Anterior cingulate cortex (tissue), 58 donors: ENCODE results near the gene LGALS1.

Experiments
- DNase-seq, 58 donors: peaks; one replicate each; lab custom pipeline; 2025; lab: John Stamatoyannopoulos, UW

The LGALS1 gene

DNA sequence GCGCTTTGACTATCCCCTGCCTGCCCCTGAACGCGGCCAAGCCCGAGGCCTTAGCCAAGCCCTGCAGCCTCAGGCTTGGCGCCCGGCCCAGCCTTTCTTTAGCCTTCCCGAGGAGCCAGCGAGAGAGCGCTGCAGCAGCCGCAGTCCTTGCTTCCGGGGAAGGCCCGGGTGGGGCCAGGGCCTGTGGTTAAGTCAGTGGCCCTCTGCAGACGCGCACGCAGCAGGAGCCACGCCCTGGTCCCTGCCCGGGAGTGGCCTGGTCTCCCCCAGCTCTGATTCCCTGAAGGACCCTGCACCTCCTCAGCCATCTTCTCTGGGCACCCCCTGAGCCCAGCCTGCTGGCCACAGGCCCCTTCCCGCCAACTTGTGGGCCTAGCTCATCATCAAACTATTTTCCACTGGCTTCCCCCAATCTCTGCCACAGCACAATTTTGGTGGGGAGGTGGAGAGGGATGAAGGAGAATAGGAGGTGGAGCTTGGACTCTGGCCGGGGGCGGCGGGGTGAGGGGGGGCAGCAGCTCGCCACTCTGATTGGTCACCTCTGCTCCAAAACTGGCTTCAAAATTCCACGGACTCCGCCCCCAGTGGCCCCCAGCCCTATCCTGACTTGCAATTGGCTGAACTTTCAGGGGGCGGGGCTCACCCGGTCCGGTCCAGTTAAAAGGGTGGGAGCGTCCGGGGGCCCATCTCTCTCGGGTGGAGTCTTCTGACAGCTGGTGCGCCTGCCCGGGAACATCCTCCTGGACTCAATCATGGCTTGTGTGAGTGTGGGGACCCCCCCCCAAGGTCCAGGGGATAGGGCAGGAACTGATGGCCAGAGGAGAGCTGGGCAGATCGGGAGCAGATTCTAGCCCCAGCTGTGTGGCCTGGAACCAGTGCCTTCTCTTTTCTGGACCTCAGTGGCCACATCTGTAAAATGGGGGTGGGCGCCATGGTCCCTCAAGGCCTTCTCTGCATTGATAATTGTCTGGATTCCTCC lies at the start of gene LGALS1:
Gene LGALS1, plus strand, starts transcription at position 686 of the 979 bp plus-strand sequence. Its CDS starts 67 bp downstream, at position 753.
- DNase-seq: peak in 56 of 58 donors; percentile 28 to 91 (median 80)

DNA sequence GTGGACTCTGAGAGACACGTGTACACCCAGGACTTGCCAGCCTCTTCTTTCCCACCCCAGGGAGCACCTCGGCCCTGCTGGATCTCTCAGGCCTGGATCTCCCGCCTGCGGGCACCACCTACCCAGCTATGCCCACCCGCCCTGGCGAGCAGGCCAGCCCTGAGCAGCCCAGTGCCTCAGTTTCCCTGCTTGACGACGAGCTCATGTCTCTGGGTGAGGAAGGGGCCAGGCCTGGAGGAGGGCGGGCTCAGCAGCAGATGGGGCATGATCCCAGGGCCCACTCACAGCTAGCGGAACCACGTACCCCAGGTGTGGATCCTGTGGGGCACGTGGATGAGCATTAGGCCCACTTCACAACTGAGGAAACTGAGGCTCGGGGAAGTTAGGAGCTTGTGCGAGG lies 49.7 kb upstream of the LGALS1 start:
- DNase-seq: no peak

DNA sequence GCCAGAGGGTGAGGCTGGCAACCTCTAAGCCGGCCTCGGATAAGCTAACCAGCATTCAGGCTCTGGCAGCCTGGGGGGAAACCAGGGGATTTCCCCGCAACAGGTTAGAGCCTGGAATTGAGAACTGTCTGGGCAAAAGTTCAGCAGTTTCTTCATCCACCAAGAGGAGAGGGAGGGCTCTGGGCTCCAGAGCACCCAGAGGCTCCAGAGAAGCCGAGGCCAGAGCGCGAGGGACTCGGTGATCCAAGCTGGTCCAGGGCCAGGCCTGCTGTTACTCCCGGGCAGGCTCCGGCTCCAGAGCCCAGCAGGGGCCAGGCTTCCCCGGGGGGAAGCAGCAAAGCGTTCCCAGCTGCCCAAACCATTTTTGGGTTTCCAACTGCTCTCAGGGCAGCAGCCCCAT lies 49.3 kb upstream of the LGALS1 start:
- DNase-seq: peak in 1 of 58 donors; percentile 16

DNA sequence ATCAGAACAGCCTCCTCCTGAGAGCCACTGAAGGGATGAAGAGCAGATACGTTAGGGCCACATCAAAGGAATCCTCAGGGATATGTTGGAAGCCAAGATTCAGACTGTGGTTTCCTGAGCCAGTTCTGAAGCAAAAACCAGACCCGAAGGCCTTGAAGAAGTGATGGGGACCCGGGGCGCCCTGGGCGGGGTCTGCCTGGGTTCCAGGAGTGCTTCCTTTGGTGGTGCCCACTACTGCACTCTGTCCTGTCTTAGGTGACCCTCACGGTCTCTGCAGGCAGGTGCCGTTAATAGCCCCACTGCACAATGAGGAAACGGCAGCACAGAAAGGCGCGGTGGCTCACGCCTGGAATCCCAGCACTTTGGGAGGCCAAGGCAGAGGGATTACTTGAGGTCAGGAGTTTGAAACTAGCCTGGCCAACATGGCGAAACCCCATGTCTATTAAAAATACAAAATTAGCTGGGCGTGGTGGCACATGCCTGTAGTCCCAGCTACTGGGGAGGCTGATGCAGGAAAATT lies 48.8 kb upstream of the LGALS1 start:
- no peak for DNase-seq

DNA sequence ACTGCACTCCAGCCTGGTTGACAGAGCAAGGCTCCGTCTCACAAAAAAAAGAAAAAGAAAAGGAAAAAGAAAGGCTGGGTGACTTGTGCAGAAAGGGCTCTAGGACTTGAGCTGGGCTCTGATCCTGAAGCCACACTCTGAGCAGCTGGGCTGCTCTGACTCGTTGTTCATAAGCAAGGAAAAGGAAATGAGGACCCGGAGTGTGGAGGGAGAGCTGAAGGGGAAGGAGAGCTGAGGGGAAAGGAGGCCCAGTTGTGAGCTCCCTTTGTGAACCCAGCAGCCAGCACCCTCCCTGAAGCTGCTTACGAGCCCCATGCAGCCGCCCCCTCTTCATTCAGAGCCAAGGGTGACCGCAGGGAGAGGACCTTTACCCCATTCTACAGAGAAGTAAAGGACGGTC lies 48.3 kb upstream of the LGALS1 start:
- DNase-seq: no peak

DNA sequence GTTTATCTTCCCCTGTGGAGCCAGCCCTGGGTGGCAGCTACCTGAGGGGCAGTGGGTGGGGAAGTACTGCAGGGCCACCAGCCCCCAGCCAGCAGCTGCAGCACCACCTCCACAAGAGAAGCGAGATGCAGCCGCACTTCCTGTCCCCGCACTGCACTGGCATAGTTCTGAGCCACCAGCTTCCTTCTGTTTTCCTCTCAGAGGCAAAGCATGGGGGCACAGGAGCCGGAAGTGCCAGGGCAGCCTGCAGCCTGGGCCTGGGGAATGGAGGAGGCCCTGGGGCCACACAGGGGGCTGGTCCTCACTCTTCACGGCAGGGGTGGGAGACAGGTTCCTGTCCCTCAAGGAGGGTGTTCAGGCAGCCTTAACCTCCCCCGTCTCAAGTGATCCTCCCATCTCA lies 47.9 kb upstream of the LGALS1 start:
- DNase-seq: peak in 11 of 58 donors; percentile 10 to 38 (median 23)

DNA sequence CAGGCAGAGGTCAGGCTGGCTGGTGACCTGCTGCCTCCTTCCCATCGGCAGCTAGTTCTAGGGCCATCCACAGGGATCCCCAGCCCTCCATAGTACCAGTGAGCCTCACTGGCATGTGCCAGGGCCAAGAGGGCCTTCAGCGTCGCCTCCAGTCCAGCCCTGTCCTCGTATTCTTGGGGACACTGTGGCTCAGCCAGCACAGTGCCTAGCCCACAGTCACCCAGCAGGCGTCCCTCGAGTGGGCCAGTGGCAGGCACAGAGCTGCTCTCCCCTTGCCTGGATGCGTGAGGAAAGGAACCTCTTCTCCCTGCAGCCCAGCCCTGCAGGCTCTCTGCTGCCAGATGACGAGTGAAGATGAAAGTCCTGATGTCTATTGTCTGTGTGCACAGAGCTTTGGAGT lies 46.6 kb upstream of the LGALS1 start:
- DNase-seq: no peak

DNA sequence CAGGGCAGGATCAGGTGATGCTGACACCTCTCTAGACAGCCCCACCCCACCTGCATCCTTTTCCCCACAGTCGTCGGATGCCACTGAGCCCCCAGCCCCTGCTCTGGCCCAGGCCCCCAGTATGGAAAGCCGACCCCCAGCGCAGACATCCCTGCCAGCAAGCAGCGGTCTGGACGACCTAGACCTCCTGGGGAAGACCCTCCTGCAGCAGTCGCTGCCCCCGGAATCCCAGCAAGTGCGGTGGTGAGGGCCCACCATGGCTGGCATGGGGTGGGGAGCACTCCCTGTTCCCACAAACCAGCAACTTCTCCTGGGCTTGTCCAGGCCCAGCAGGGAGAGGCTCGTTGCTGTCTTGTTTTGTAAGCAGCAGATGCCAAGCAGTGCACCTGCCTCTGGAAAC lies 45.5 kb upstream of the LGALS1 start:
- DNase-seq: no peak

DNA sequence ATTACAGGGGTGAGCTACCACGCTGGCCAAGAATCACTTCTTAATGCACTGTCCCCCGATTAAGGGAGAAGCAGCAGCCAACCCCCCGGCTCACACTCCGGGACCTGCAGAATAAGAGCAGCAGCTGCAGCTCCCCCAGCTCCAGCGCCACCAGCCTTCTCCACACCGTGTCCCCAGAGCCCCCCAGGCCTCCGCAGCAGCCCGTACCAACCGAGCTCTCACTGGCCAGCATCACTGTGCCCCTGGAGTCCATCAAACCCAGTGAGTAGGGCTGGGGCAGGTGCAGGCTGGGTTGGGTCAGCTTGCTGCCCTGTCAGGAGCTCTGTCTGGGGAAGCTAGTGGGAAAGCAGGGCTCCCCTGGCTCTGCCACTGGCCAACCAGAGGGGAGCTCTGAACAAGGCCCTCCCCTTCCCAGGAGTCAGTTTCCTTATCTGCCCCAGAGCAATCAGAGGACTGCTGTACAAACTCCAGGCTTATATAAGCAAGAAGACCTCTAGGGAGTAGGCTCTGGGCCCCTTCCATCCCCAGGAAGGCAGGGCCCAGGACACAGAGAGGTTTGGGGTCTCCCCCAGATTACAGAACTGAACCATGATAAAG lies 44.5 kb upstream of the LGALS1 start:
- DNase-seq: no peak

DNA sequence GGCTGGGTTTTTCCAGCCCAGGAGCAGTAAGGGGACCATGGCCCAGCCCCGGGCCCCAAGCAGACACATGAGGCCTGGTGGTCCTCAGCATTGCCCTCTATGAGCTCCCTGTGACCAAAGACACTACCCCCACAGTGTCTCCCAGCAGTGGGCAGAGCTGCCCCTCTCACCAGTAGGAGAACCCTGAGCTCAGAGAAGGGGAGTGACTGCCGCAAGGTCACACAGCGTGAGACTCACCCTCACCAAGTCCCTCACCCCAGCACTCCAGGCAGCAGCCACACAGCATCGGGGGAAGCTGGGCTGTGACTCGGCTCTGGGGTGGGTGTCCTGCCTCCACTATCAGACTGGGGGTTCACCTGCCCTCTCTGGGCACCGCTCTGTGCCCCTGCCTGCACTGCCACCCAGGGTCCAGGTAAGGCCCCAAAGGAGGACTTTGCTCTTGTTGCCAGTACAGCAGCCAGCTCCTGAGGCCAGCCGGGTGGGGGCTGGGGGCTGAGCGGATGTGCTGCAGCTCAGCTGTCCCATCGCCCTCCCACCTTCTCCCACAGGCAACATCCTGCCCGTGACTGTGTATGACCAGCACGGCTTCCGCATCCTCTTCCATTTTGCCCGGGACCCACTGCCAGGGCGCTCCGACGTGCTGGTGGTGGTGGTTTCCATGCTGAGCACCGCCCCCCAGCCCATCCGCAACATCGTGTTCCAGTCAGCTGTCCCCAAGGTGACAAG lies 43.8 kb upstream of the LGALS1 start:
- no peak for DNase-seq

DNA sequence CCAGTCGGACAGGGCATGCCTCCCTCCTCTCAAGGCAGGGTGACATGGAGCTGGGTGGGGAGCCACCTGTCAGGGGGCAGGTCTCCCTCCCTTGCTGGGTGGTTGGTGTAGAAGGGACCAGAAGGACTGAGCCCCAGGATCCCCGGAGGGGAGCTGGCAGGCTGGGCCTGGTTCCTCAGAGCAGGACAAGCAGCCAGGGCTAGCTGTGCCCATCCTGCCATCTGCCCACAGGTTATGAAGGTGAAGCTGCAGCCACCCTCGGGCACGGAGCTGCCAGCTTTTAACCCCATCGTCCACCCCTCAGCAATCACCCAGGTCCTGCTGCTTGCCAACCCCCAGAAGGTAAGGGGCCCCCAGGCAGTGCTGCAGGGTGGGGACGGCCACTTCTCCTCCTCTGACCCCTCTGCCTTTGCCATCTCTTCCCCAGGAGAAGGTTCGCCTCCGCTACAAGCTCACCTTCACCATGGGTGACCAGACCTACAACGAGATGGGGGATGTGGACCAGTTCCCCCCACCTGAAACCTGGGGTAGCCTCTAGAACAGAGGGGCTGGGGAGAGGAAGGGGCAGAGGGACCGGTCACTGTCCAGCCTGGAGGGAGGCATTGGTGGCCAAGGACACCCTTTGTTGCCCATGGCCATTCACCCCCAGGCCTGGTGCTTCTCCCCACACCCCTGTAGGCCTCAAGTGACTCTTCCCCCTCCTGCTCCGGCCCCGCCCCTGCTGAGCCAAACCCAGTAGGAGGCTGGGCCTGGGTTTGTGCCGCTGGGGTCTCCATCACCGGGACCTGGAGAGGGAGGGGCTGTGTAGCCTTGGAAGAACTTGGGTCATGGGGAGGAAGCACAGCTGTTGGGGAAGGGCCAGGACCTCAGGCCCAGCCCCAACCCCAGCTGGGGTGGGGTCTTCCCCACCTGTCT lies 43.0 kb upstream of the LGALS1 start:
- no peak for DNase-seq

DNA sequence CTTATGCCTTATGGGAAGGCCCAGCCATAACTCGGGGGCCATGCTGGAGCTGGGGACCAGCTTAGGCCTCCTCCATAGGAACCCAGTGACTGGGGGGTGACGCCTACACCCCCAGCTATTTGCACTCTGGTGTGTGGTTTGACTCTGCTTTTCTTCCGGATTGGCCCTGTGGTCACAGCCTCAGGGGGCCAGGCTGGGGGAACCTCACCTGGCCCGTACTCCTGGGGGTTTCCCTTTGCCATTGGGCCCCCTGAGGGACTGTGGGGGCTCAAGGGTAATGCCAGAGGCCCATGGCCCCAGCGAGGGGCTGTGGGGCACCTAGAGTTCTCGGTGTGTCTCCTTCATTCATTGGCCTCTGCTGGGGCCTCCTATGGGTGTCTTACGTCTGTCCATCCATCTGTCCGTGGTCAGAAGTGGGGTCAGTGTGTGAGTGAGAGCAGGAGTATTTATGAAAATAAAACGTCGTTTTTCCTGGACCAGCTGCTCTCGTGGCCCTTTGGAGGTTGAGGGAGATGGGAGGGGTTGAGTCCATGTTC lies 42.3 kb upstream of the LGALS1 start:
- DNase-seq: no peak

DNA sequence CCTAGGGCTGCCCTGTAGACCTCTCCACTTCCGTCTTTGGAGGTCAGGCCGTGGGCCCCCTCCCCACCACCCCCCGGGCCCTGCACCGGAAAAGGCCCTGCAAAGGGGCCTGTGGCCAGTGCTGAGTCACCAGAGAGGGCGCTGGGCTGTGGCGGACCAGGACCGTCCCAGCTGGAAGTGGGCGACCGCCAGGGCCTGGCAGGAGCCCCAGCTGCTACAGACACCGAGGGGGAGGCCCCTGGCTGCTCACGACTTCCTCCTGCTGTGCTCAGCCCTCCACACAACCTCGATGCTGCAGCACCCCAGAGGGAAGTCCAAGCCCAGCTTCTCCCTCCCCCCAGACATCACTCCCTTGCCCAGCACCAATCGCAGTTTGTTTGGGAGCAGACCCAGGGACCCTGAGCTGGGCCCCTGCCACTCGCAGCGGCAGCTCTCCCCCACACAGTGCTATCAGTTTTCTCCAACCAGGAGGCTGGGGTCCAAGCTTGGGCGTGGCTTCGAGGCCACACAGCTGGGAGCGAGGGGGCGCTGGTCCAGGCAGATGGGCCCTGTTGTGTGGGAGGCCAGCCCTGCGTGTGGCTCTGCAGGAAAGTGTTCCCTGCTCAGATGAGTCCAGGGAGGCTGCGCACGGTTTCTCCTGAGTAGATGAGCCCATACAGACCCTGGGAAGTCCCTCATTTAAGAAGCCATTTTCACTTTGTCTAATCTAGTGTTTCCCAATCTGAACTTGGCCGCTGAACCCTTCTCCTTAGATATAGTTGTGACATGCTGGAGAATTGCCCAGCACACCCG lies 41.6 kb upstream of the LGALS1 start:
- DNase-seq: peak in 56 of 58 donors; percentile 20 to 89 (median 72)

DNA sequence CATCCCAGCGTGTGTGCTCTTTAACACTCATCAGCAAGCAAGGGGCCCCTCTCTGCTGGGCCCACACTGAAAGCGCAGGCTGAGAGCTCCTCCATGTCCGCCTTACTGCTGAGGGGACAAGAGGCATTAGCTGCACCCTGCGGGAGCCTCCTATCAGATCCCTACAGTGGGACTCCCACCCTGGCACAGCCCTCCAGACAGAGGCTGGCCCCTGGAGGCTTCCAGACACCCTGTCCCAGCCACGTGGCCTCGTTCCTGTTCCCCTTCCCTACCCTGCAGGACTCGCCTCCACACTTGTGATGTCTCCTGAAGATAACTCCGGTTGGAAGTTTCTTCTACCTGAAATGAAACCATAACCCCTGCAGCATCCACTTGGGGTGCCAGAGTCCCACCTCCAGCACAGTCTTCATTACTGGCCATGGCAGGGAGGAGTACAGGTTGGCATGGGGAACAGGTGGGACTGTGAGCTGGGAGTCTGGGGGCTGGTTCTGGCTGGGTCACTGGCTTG lies 41.0 kb upstream of the LGALS1 start:
- peak in 1 of 58 donors; percentile 23 for DNase-seq

DNA sequence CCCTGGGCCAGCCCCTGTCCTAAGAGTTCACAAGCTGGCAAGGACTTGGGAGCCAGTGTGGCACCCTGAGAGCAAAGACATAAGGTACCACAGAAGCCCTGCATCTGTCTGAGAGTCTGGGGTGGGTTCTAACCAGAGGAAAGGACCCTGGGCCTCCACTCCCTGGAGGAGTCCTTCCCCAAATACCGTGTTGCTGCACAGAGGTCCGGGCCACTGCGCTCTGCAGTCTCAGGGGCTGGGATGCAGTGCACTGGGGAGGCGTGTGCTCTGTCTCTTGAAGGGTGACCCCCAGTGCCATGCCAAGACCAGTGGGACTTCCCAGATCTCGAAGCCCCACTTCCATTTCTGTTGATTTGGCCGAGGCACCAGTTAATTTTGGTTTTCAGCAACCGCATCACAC lies 40.3 kb upstream of the LGALS1 start:
- no peak for DNase-seq

DNA sequence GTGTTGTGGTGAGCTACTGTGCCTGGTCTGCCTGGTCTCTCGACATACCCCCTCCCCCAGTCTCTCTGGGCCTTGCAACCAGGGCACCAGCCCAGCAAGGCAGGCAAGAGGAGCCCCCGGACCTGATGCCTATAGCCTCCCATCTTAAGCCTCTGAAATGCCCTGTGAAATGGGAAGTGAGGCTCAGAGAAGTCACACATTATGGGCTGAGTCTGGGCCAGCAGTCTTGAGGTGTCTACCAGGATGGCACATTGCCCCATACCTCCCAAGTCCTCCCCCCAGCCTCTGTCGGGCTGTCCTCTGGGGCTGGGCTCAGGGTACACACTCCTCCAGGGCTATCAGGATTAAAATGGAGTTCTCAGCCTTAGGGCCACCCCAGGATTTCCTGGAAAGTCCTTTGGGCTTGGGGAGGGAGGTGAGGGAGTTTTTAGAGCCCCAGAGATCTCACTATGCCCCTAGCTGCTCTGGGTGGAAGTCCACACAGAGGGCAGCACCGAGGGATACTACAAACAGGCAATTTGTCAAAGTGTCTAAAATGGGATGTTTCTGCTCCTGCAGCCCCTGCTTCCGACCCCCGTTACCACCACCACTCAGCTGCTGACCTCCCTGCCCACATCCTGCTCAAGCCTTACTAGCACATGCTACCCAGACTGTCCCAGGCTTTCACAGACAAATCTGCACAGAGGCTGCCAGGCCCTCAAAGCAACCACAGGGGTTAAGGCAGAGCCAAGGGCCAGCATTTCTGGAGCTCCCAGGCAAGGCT lies 39.1 kb upstream of the LGALS1 start:
- peak in 7 of 58 donors; percentile 17 to 46 (median 21) for DNase-seq

DNA sequence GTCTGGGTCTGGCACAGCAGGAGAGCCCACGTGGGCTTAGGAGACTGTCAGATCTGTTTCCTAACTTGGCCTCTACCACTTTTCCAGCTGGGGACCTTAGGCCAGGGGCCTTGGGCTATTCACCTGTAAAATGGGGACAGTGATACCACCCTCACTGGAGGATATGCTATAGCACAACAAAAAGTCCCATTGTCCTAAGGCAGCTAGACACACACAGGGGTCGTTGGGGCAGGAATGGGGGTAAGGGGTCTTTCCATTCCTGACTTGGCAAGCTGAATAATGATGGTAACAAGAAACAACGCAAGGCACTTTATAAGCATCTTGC lies 38.5 kb upstream of the LGALS1 start:
- DNase-seq: no peak
